Measurements from ENCODE around the gene ZNG1B.
"Not testable (repeated sequence)": the region's sequence is repeated elsewhere in the genome, so short reads cannot be mapped to it uniquely, and the experiment has no call there.

Gene ZNG1B

GRCh38 chr2:113524986-113525385 is 87.5 kb downstream of the ZNG1B start:
- H3K4me2 ChIP-seq (ENCODE audit: low read length); H3K14ac ChIP-seq (ENCODE audit: low read length); H2BK120ac ChIP-seq (ENCODE audit: insufficient read depth, low read length, poor library complexity); H2BK5ac ChIP-seq (ENCODE audit: low read depth, low read length, poor library complexity); H2AK5ac ChIP-seq (ENCODE audit: low read length); H3K79me2 ChIP-seq (ENCODE audit: control insufficient read depth, insufficient read depth, low read length, poor library complexity); H3K9me3 ChIP-seq (ENCODE audit: insufficient read depth, low read depth, low read length); H3K27ac ChIP-seq (ENCODE audit: low read depth, low read length); H3K18ac ChIP-seq (ENCODE audit: low read length); H4K12ac ChIP-seq (ENCODE audit: low read depth, low read length); H4K91ac ChIP-seq (ENCODE audit: low read depth, low read length); H2BK12ac ChIP-seq (ENCODE audit: low read length); H3K23ac ChIP-seq (ENCODE audit: low read length); H3K4ac ChIP-seq (ENCODE audit: low read depth, low read length); DNase-seq; H3K9ac ChIP-seq (ENCODE audit: low read length); H3K27me3 ChIP-seq (ENCODE audit: insufficient read depth, low read length); H3K36me3 ChIP-seq (ENCODE audit: control insufficient read depth in 1 of 2, insufficient read depth in 2 of 2, low read length in 2 of 2); H3K4me3 ChIP-seq (ENCODE audit: low read depth, low read length); H3K79me1 ChIP-seq (ENCODE audit: low read length); H3K4me1 ChIP-seq (ENCODE audit: control insufficient read depth in 1 of 2, insufficient read depth in 2 of 2, low read length in 2 of 2); H2AFZ ChIP-seq (ENCODE audit: insufficient read depth, low read length, poor library complexity); H4K8ac ChIP-seq (ENCODE audit: low read depth, low read length): not testable (repeated sequence)
- no CpG with 5 or more reads among the region's 1 CpG for WGBS (ENCODE audit: extremely low coverage, insufficient coverage, insufficient read length)

- not testable (repeated sequence) for H4K91ac ChIP-seq (ENCODE audit: low read depth, low read length); H3K23ac ChIP-seq (ENCODE audit: low read length); H3K27me3 ChIP-seq (ENCODE audit: insufficient read depth, low read length); H3K4ac ChIP-seq (ENCODE audit: low read depth, low read length); H3K4me3 ChIP-seq (ENCODE audit: low read depth, low read length); H3K9me3 ChIP-seq (ENCODE audit: insufficient read depth, low read depth, low read length); H2BK5ac ChIP-seq (ENCODE audit: low read depth, low read length, poor library complexity); H2AFZ ChIP-seq (ENCODE audit: insufficient read depth, low read length, poor library complexity); H3K4me1 ChIP-seq (ENCODE audit: control insufficient read depth in 1 of 2, insufficient read depth in 2 of 2, low read length in 2 of 2); DNase-seq; H3K36me3 ChIP-seq (ENCODE audit: control insufficient read depth in 1 of 2, insufficient read depth in 2 of 2, low read length in 2 of 2); H3K4me2 ChIP-seq (ENCODE audit: low read length); H2AK5ac ChIP-seq (ENCODE audit: low read length); H4K8ac ChIP-seq (ENCODE audit: low read depth, low read length); H2BK12ac ChIP-seq (ENCODE audit: low read length); H3K9ac ChIP-seq (ENCODE audit: low read length); H3K18ac ChIP-seq (ENCODE audit: low read length); H2BK120ac ChIP-seq (ENCODE audit: insufficient read depth, low read length, poor library complexity); H4K12ac ChIP-seq (ENCODE audit: low read depth, low read length); H3K14ac ChIP-seq (ENCODE audit: low read length); H3K79me1 ChIP-seq (ENCODE audit: low read length); H3K27ac ChIP-seq (ENCODE audit: low read depth, low read length); H3K79me2 ChIP-seq (ENCODE audit: control insufficient read depth, insufficient read depth, low read length, poor library complexity)
- no CpG with 5 or more reads among the region's 12 CpGs for WGBS (ENCODE audit: extremely low coverage, insufficient coverage, insufficient read length)
Observed at GRCh38 chr2:113527350-113528045, 90.0 kb downstream of the ZNG1B start.

- WGBS (ENCODE audit: extremely low coverage, insufficient coverage, insufficient read length): no CpG with 5 or more reads among the region's 5 CpGs
- H2BK120ac ChIP-seq (ENCODE audit: insufficient read depth, low read length, poor library complexity); H4K91ac ChIP-seq (ENCODE audit: low read depth, low read length); H3K23ac ChIP-seq (ENCODE audit: low read length); H2BK12ac ChIP-seq (ENCODE audit: low read length); H4K8ac ChIP-seq (ENCODE audit: low read depth, low read length); H3K9me3 ChIP-seq (ENCODE audit: insufficient read depth, low read depth, low read length); H2BK5ac ChIP-seq (ENCODE audit: low read depth, low read length, poor library complexity); H3K18ac ChIP-seq (ENCODE audit: low read length); H3K4me3 ChIP-seq (ENCODE audit: low read depth, low read length); H3K4ac ChIP-seq (ENCODE audit: low read depth, low read length); DNase-seq; H3K79me2 ChIP-seq (ENCODE audit: control insufficient read depth, insufficient read depth, low read length, poor library complexity); H4K12ac ChIP-seq (ENCODE audit: low read depth, low read length); H3K4me2 ChIP-seq (ENCODE audit: low read length); H2AK5ac ChIP-seq (ENCODE audit: low read length); H3K36me3 ChIP-seq (ENCODE audit: control insufficient read depth in 1 of 2, insufficient read depth in 2 of 2, low read length in 2 of 2); H3K27me3 ChIP-seq (ENCODE audit: insufficient read depth, low read length); H2AFZ ChIP-seq (ENCODE audit: insufficient read depth, low read length, poor library complexity); H3K27ac ChIP-seq (ENCODE audit: low read depth, low read length); H3K14ac ChIP-seq (ENCODE audit: low read length); H3K9ac ChIP-seq (ENCODE audit: low read length); H3K79me1 ChIP-seq (ENCODE audit: low read length); H3K4me1 ChIP-seq (ENCODE audit: control insufficient read depth in 1 of 2, insufficient read depth in 2 of 2, low read length in 2 of 2): not testable (repeated sequence)
Observed at GRCh38 chr2:113528126-113528525, 90.6 kb downstream of the ZNG1B start.

- no CpG with 5 or more reads among the region's 3 CpGs for WGBS (ENCODE audit: extremely low coverage, insufficient coverage, insufficient read length)
- not testable (repeated sequence) for H3K4me1 ChIP-seq (ENCODE audit: control insufficient read depth in 1 of 2, insufficient read depth in 2 of 2, low read length in 2 of 2); H2BK12ac ChIP-seq (ENCODE audit: low read length); H3K9ac ChIP-seq (ENCODE audit: low read length); H3K9me3 ChIP-seq (ENCODE audit: insufficient read depth, low read depth, low read length); H4K12ac ChIP-seq (ENCODE audit: low read depth, low read length); H3K4me3 ChIP-seq (ENCODE audit: low read depth, low read length); DNase-seq; H3K79me2 ChIP-seq (ENCODE audit: control insufficient read depth, insufficient read depth, low read length, poor library complexity); H2AFZ ChIP-seq (ENCODE audit: insufficient read depth, low read length, poor library complexity); H3K4ac ChIP-seq (ENCODE audit: low read depth, low read length); H3K14ac ChIP-seq (ENCODE audit: low read length); H3K36me3 ChIP-seq (ENCODE audit: control insufficient read depth in 1 of 2, insufficient read depth in 2 of 2, low read length in 2 of 2); H4K91ac ChIP-seq (ENCODE audit: low read depth, low read length); H2BK5ac ChIP-seq (ENCODE audit: low read depth, low read length, poor library complexity); H3K27me3 ChIP-seq (ENCODE audit: insufficient read depth, low read length); H3K18ac ChIP-seq (ENCODE audit: low read length); H3K4me2 ChIP-seq (ENCODE audit: low read length); H2BK120ac ChIP-seq (ENCODE audit: insufficient read depth, low read length, poor library complexity); H3K79me1 ChIP-seq (ENCODE audit: low read length); H2AK5ac ChIP-seq (ENCODE audit: low read length); H4K8ac ChIP-seq (ENCODE audit: low read depth, low read length); H3K23ac ChIP-seq (ENCODE audit: low read length); H3K27ac ChIP-seq (ENCODE audit: low read depth, low read length)
Observed at GRCh38 chr2:113528904-113529303, 91.4 kb downstream of the ZNG1B start.
